ENCODE measurements around the gene SHCBP1L. TPM values are rescaled to one million over a fixed set of nuclear protein-coding genes. Genes with fewer than 3 reads are reported as not detected.

SHCBP1L gene
- total RNA-seq, result not detected in 2 replicates
- long read RNA-seq, result 0 reads

DNA sequence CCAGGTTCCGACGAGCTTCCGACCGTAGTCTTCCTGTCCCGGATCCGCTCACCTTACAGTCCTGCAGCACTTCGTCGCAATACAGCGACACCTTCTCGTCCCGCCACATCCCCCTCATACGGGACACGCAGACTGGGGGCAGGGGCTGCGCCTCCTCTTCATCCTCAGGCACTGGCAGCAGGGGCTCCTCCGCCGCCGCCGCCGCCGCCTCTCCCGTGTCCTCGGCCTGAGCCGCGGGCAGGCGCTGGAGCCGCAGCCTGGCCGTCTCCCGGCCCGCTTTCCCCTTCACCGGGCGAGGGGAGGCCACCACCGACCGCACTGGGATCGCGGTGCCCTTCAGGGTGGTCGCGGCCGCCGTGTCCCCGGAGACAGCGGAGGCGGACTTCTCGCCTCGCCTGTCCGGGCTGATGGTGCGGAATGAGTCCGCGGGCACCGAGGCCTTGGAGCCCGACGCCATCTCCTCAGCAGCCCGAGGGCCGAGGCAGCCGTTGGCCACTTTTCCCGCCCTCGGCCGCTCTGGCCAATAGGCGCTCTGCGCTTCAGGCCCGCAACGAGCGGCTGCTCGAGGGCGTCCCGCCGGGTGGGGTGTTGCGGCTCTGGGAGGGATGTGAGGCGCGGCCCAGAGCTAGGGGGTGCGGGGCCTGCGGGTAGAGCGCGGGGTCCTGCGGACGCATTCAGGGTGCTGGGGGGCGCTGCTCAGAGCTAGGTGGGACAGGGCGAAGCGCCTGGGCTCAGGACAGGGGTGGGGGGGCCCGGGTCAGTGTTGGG lies at the start of gene SHCBP1L:
Gene SHCBP1L, minus strand, starts transcription at position 490 of the 768 bp plus-strand sequence. Its CDS starts 33 bp downstream, at position 457.
- Mint-ChIP-seq H3K36me3 (ENCODE audit: unreplicated experiment) (no peaks in the 10 kb centered on the region), H3K9me3 (ENCODE audit: unreplicated experiment) (no peaks in the 10 kb centered on the region), H3K27ac (ENCODE audit: unreplicated experiment) (no peak within 1 kb of the TSS), H3K27me3 (ENCODE audit: unreplicated experiment) (no peaks in the 10 kb centered on the region), H3K4me3 (ENCODE audit: unreplicated experiment) (no peak within 1 kb of the TSS), H3K4me1 (ENCODE audit: unreplicated experiment) (peaks cover 8% of the 10 kb centered on the region)
- TF ChIP-seq, protein P1, sequence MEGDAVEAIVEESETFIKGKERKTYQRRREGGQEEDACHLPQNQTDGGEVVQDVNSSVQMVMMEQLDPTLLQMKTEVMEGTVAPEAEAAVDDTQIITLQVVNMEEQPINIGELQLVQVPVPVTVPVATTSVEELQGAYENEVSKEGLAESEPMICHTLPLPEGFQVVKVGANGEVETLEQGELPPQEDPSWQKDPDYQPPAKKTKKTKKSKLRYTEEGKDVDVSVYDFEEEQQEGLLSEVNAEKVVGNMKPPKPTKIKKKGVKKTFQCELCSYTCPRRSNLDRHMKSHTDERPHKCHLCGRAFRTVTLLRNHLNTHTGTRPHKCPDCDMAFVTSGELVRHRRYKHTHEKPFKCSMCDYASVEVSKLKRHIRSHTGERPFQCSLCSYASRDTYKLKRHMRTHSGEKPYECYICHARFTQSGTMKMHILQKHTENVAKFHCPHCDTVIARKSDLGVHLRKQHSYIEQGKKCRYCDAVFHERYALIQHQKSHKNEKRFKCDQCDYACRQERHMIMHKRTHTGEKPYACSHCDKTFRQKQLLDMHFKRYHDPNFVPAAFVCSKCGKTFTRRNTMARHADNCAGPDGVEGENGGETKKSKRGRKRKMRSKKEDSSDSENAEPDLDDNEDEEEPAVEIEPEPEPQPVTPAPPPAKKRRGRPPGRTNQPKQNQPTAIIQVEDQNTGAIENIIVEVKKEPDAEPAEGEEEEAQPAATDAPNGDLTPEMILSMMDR (IDR thresholded peaks at IDR 0.05), result no peak
- DNase-seq (ENCODE audit: extremely low spot score, unreplicated experiment), result no peak

DNA sequence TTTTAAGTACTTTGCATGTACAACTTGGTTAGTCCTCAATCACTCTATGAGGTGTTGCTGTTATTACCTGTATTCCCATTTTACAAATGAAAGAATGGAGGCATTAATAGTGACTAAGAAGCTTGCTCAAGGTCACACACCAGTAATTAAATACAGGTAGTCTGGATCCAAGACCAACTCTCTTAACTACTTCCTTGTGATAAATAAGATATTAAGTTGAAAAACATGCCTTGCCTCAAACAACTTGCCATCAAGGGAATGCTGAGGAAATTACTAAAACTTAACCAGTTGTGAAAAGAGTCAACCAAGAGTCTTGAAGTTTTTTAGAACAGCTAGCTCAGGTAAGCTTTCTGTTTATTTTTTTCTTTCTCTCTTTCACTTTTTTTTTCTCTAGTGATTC lies 49.3 kb upstream of the SHCBP1L start:
- Mint-ChIP-seq H3K4me3 (ENCODE audit: unreplicated experiment) (no peak overlapping the region), H3K4me1 (ENCODE audit: unreplicated experiment) (peaks cover 8% of the 10 kb centered on the region), H3K27me3 (ENCODE audit: unreplicated experiment) (no peaks in the 10 kb centered on the region), H3K27ac (ENCODE audit: unreplicated experiment) (no peak overlapping the region), H3K36me3 (ENCODE audit: unreplicated experiment) (no peaks in the 10 kb centered on the region), H3K9me3 (ENCODE audit: unreplicated experiment) (no peaks in the 10 kb centered on the region)
- no peak for DNase-seq (ENCODE audit: extremely low spot score, unreplicated experiment)
- TF ChIP-seq, protein P1 (IDR thresholded peaks at IDR 0.05), result no peak

DNA sequence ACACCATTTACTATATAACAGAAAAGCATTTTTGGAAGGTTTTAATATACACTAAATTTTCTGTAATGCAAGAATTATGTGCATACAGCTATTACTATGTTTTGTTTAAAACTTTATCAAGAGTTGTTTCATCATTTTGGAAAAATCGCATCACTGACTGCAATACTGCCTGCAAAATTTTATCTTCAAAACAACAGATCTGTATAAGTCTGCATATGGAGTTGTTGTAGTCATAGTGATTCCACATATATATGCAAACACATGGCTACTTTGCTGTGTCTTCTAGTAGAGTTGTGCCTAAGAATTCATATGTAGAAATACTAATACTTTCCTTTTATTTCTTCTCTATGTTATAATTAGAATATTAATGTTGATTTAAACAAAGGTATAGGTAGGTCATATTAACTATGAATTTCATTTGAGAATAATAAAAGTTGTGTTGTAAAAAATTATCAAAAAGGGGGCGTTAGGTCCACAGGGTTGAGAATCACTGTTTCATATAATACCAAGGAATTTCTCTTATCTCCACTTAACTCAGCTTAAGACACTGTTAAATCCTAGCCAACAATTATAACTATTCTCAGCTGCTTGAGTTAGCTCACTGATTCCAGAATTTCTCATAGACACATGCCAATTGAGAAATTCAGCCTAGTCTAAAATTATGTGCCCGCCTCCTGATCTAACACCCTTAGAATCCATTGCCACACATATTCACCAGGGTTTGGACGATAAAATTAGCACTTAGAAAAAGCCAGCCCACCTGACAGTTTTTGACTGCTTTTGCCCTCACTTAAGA lies 47.4 kb upstream of the SHCBP1L start:
- H3K9me3 Mint-ChIP-seq (ENCODE audit: unreplicated experiment), result no peaks in the 10 kb centered on the region
- H3K27me3 Mint-ChIP-seq (ENCODE audit: unreplicated experiment), result no peaks in the 10 kb centered on the region
- no peak overlapping the region for H3K4me3 Mint-ChIP-seq (ENCODE audit: unreplicated experiment)
- H3K4me1 Mint-ChIP-seq (ENCODE audit: unreplicated experiment), result peaks cover 8% of the 10 kb centered on the region
- DNase-seq (ENCODE audit: extremely low spot score, unreplicated experiment), result no peak
- TF ChIP-seq, protein P1 (IDR thresholded peaks at IDR 0.05), result no peak
- no peaks in the 10 kb centered on the region for H3K36me3 Mint-ChIP-seq (ENCODE audit: unreplicated experiment)
- H3K27ac Mint-ChIP-seq (ENCODE audit: unreplicated experiment), result no peak overlapping the region

DNA sequence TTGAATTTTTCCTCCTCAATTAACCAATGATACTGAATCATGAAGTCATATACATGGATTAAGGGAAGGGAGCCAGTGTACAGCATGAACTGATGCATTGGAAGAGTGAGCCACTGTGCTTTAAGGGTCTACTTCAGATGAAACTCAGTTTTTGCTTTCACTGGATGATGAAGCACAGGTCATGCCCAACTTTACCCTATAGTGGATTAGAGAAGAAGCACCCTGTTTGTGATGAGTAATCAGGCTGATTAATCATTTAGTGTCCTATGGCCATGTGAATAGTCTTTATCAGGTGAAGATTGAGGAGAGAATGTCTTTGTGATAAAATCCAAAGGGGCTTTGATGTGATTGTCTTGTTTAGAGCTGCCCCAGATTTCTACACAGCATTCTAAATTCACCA lies 45.5 kb upstream of the SHCBP1L start:
- DNase-seq (ENCODE audit: extremely low spot score, unreplicated experiment), result no peak
- H3K4me3 Mint-ChIP-seq (ENCODE audit: unreplicated experiment), result no peak overlapping the region
- no peak overlapping the region for H3K27ac Mint-ChIP-seq (ENCODE audit: unreplicated experiment)
- no peaks in the 10 kb centered on the region for H3K9me3 Mint-ChIP-seq (ENCODE audit: unreplicated experiment)
- H3K4me1 Mint-ChIP-seq (ENCODE audit: unreplicated experiment), result peaks cover 3% of the 10 kb centered on the region
- no peaks in the 10 kb centered on the region for H3K27me3 Mint-ChIP-seq (ENCODE audit: unreplicated experiment)
- H3K36me3 Mint-ChIP-seq (ENCODE audit: unreplicated experiment), result no peaks in the 10 kb centered on the region
- TF ChIP-seq, protein P1 (IDR thresholded peaks at IDR 0.05), result no peak

DNA sequence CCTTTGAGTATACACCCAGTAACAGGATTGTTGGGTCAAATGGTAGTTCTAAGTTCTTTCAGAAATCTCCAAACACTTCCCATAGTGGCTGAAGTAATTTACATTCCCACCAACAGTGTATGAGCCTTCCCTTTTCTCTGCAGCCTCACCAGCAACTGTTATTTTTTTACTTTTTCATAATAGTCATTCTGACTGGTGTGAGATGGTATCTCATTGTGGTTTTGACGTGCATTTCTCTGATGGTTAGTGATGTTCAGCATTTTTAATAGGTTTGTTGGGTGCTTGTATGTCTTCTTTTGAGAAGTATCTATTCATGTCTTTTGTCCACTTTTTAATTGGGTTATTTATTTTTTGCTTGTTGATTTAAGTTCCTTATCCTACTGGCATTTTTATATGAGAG lies 43.9 kb upstream of the SHCBP1L start:
- Mint-ChIP-seq H3K4me1 (ENCODE audit: unreplicated experiment) (no peaks in the 10 kb centered on the region), H3K9me3 (ENCODE audit: unreplicated experiment) (no peaks in the 10 kb centered on the region), H3K4me3 (ENCODE audit: unreplicated experiment) (no peak overlapping the region), H3K36me3 (ENCODE audit: unreplicated experiment) (no peaks in the 10 kb centered on the region), H3K27ac (ENCODE audit: unreplicated experiment) (no peak overlapping the region), H3K27me3 (ENCODE audit: unreplicated experiment) (no peaks in the 10 kb centered on the region)
- TF ChIP-seq, protein P1 (IDR thresholded peaks at IDR 0.05), result no peak
- no peak for DNase-seq (ENCODE audit: extremely low spot score, unreplicated experiment)
